GM18517 (cell line): Measurements from ENCODE around the gene CTDSPL2.
A peak's percentile ranks its signal among the peaks of the same experiment; 100 is the strongest.
"Not testable (repeated sequence)": the region's sequence is repeated elsewhere in the genome, so short reads cannot be mapped to it uniquely, and the experiment has no call there.

Experiments used
- ATAC-seq: cut with Tn5 transposase; IDR thresholded peaks from one replicate; pipeline ENCODE4 v1.9.1; 2021; ENCODE audit warnings: mild to moderate bottlenecking, moderate library complexity; ENCODE audit not compliant: unreplicated experiment

Gene CTDSPL2

GRCh38 chr15:44536962-44537734 lies 109.7 kb downstream of the CTDSPL2 start, which contains the start of gene EIF3J:
Gene EIF3J (plus strand): TSS chr15:44537147. CDS start chr15:44537195, 48 bp downstream.
- ATAC-seq = peak; percentile 88

GRCh38 chr15:44537735-44538240 lies 110.4 kb downstream of the CTDSPL2 start:
- no peak for ATAC-seq

- ATAC-seq = no peak
These were observed 114.0 kb downstream of the CTDSPL2 start for GRCh38 chr15:44541282-44541958.

- no peak for ATAC-seq
These were observed 115.2 kb downstream of the CTDSPL2 start for GRCh38 chr15:44542596-44542995.

- ATAC-seq = not testable (repeated sequence)
These were observed 117.3 kb downstream of the CTDSPL2 start for GRCh38 chr15:44544745-44545144.

GRCh38 chr15:44545913-44546802 lies 118.7 kb downstream of the CTDSPL2 start:
- peak; percentile 55 for ATAC-seq

GRCh38 chr15:44549152-44549551 lies 121.7 kb downstream of the CTDSPL2 start:
- ATAC-seq = not testable (repeated sequence)

GRCh38 chr15:44550256-44550655 lies 122.8 kb downstream of the CTDSPL2 start:
- ATAC-seq = no peak

GRCh38 chr15:44550734-44551133 lies 123.3 kb downstream of the CTDSPL2 start:
- no peak for ATAC-seq

GRCh38 chr15:44554934-44555723 lies 127.7 kb downstream of the CTDSPL2 start:
- ATAC-seq = no peak

GRCh38 chr15:44560926-44561325 lies 133.5 kb downstream of the CTDSPL2 start:
- not testable (repeated sequence) for ATAC-seq

GRCh38 chr15:44565387-44566154 lies 138.1 kb downstream of the CTDSPL2 start:
- no peak for ATAC-seq

GRCh38 chr15:44566155-44566540 lies 138.7 kb downstream of the CTDSPL2 start:
- ATAC-seq = no peak

- ATAC-seq = no peak
These were observed 140.9 kb downstream of the CTDSPL2 start for GRCh38 chr15:44568338-44568737.

- ATAC-seq = no peak
These were observed 141.9 kb downstream of the CTDSPL2 start for GRCh38 chr15:44569316-44569715.

GRCh38 chr15:44570361-44570760 lies 142.9 kb downstream of the CTDSPL2 start:
- ATAC-seq = no peak

- ATAC-seq = no peak
These were observed 146.0 kb downstream of the CTDSPL2 start for GRCh38 chr15:44573386-44573785.

GRCh38 chr15:44574734-44575133 lies 147.3 kb downstream of the CTDSPL2 start:
- ATAC-seq = no peak
